Osteoblast (primary cell): ENCODE results near the gene GPR62. TPM values are rescaled to one million over a fixed set of nuclear protein-coding genes. Genes with fewer than 3 reads are reported as not detected.

Source experiments
- DNase-seq: peaks from one replicate; pipeline ENCODE4 v3.0.0; 2011; ENCODE audit warnings: low spot score, mixed read lengths; ENCODE audit not compliant: insufficient read length; ENCODE audit errors: missing footprints
- H2AFZ ChIP-seq: 2 replicates; pipeline ENCODE4 v1.6.0; 2011; ENCODE audit warnings: mild to moderate bottlenecking, low read length
- H3K27ac ChIP-seq: 2 replicates; pipeline ENCODE4 v1.5.1; 2011; ENCODE audit warnings: mild to moderate bottlenecking, low read depth, low read length, moderate library complexity
- H3K27me3 ChIP-seq: 2 replicates; pipeline ENCODE4 v1.6.0; 2012; ENCODE audit warnings: mild to moderate bottlenecking, control low read depth, inconsistent platforms, low read length, moderate library complexity; ENCODE audit not compliant: insufficient read depth
- H3K36me3 ChIP-seq: 2 replicates; pipeline ENCODE4 v1.5.1; 2011; ENCODE audit warnings: mild to moderate bottlenecking, low read length, control low read depth, moderate library complexity; ENCODE audit not compliant: insufficient read depth
- H3K4me1 ChIP-seq: 2 replicates; pipeline ENCODE4 v1.5.1; 2011; ENCODE audit warnings: mild to moderate bottlenecking, low read length, control low read depth, moderate library complexity; ENCODE audit not compliant: insufficient read depth
- H3K4me2 ChIP-seq: 2 replicates; pipeline ENCODE4 v1.6.0; 2011; ENCODE audit warnings: mild to moderate bottlenecking, low read length; ENCODE audit not compliant: insufficient read depth
- H3K4me3 ChIP-seq: fragments of 200-600 bp; sonication (generic); 3 replicates; pipeline ENCODE4 v1.5.1; 2012; ENCODE audit warnings: mild to moderate bottlenecking, low read length, inconsistent platforms; ENCODE audit not compliant: insufficient read depth
- H3K79me2 ChIP-seq: 2 replicates; pipeline ENCODE4 v1.6.0; 2012; ENCODE audit warnings: mild to moderate bottlenecking, low read length, control low read depth, inconsistent platforms; ENCODE audit not compliant: insufficient read depth
- H3K9me3 ChIP-seq: 2 replicates; pipeline ENCODE4 v1.5.1; 2011; ENCODE audit warnings: low read depth, low read length, control low read depth
- H4K20me1 ChIP-seq: 2 replicates; pipeline ENCODE4 v1.6.0; 2012; ENCODE audit warnings: mild to moderate bottlenecking, low read length, control low read depth; ENCODE audit not compliant: insufficient read depth
- CTCF ChIP-seq: IDR thresholded peaks from 2 replicates; pipeline ENCODE4 v1.5.1; 2011; ENCODE audit warnings: mild to moderate bottlenecking, low read depth, low read length, moderate library complexity; ENCODE audit errors: extremely low read depth
- total RNA-seq: library from RNA; depleted of rRNA; stranded (reverse); fragments of >200 nt; gene quantifications from 2 replicates; pipeline ENCODE4 v1.2.3, GENCODE V29; 2012

The GPR62 gene
- total RNA-seq, 1 donor: not detected

- Histone ChIP-seq H3K27me3 (no peaks in the 10 kb centered on the region), H4K20me1 (peaks cover 14% of the 10 kb centered on the region), H3K9me3 (no peaks in the 10 kb centered on the region), H3K79me2 (peaks cover 22% of the 10 kb centered on the region), H3K36me3 (no peaks in the 10 kb centered on the region), H3K4me3 (no peak overlapping the region), H3K27ac (no peak overlapping the region), H2AFZ (no peak overlapping the region), H3K4me1 (peaks cover 24% of the 10 kb centered on the region), H3K4me2 (no peak overlapping the region)
- TF ChIP-seq CTCF: no peak
- no peak for DNase-seq
Observed at GRCh38 chr3:51969841-51970240, 14.7 kb downstream of the GPR62 start.

GRCh38 chr3:51970606-51971300, 15.6 kb downstream of the GPR62 start:
- Histone ChIP-seq H3K79me2 (peaks cover 18% of the 10 kb centered on the region), H3K4me2 (no peak overlapping the region), H3K36me3 (no peaks in the 10 kb centered on the region), H3K4me1 (peaks cover 31% of the 10 kb centered on the region), H2AFZ (no peak overlapping the region), H4K20me1 (peaks cover 14% of the 10 kb centered on the region), H3K27me3 (no peaks in the 10 kb centered on the region), H3K9me3 (no peaks in the 10 kb centered on the region), H3K27ac (no peak overlapping the region), H3K4me3 (no peak overlapping the region)
- DNase-seq: no peak
- no peak for TF ChIP-seq CTCF

DNA sequence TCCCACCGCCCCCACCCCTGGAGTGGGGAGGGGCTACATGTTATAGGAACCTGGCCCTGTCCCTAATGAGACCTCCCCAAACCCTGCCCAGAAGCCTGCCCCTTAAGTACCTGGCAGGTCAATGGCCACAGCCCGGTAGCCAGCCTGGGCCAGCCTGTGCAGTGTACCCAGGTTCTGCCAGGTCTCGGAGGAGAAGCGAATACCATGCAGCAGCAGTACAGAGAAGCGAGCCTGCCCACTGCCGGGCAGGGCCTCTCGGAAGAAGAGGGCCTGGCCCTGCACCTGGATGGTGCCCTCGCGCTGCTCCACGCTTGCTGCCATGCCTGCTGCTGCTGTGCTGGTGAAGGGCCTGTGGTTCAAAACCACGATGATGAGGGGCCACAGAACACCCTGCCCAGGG, 16.2 kb downstream of the GPR62 start:
- H2AFZ ChIP-seq: no peak overlapping the region
- no peaks in the 10 kb centered on the region for H3K36me3 ChIP-seq
- no peaks in the 10 kb centered on the region for H3K9me3 ChIP-seq
- DNase-seq: no peak
- H3K4me3 ChIP-seq: no peak overlapping the region
- no peak overlapping the region for H3K27ac ChIP-seq
- H3K79me2 ChIP-seq: peaks cover 16% of the 10 kb centered on the region
- peaks cover 14% of the 10 kb centered on the region for H4K20me1 ChIP-seq
- H3K4me1 ChIP-seq: peaks cover 32% of the 10 kb centered on the region
- no peak for TF ChIP-seq CTCF
- no peak overlapping the region for H3K4me2 ChIP-seq
- no peaks in the 10 kb centered on the region for H3K27me3 ChIP-seq

- H3K4me1 ChIP-seq: peaks cover 23% of the 10 kb centered on the region
- H3K36me3 ChIP-seq: no peaks in the 10 kb centered on the region
- no peak for DNase-seq
- peaks cover 12% of the 10 kb centered on the region for H3K79me2 ChIP-seq
- H3K9me3 ChIP-seq: no peaks in the 10 kb centered on the region
- H2AFZ ChIP-seq: peak overlapping the region; percentile 95
- peak; percentile 4 for TF ChIP-seq CTCF
- H3K4me3 ChIP-seq: peak overlapping the region; percentile 92
- H3K27me3 ChIP-seq: no peaks in the 10 kb centered on the region
- H3K4me2 ChIP-seq: peak overlapping the region; percentile 88
- peaks cover 7% of the 10 kb centered on the region for H4K20me1 ChIP-seq
- peak overlapping the region; percentile 84 for H3K27ac ChIP-seq
Observed at GRCh38 chr3:51974277-51974962, 19.2 kb downstream of the GPR62 start.
